Measurements from ENCODE around the gene MAGEA1. TPM values are rescaled to one million over a fixed set of nuclear protein-coding genes. Genes with fewer than 3 reads are reported as not detected.
"Not testable (repeated sequence)": the region's sequence is repeated elsewhere in the genome, so short reads cannot be mapped to it uniquely, and the experiment has no call there.

The MAGEA1 gene
- total RNA-seq, result not detected

- no peak for DNase-seq
- no peak within 1 kb of the TSS for H3K4me3 Mint-ChIP-seq
- POLR2A ChIA-PET, result no interaction called here
- H3K27me3 Mint-ChIP-seq, result peaks cover 8% of the 10 kb centered on the region
- H3K36me3 Mint-ChIP-seq, result no peaks in the 10 kb centered on the region
- H3K27ac Mint-ChIP-seq, result no peak within 1 kb of the TSS
- no peaks in the 10 kb centered on the region for H3K4me1 Mint-ChIP-seq
- no peak for ATAC-seq (ENCODE audit: low read depth)
- H3K9me3 Mint-ChIP-seq, result no peaks in the 10 kb centered on the region
Measured at GRCh38 chrX:153179131-153179530, at the start of gene MAGEA1. Gene MAGEA1 (plus strand): TSS chrX:153179284. CDS start chrX:153182390, 3,106 bp downstream.

GRCh38 chrX:153132924-153133323 is 46.2 kb upstream of the MAGEA1 start:
- H3K36me3 Mint-ChIP-seq; H3K27ac Mint-ChIP-seq; DNase-seq; H3K4me1 Mint-ChIP-seq; H3K27me3 Mint-ChIP-seq; H3K9me3 Mint-ChIP-seq; ATAC-seq (ENCODE audit: low read depth); POLR2A ChIA-PET; H3K4me3 Mint-ChIP-seq: not testable (repeated sequence)

GRCh38 chrX:153139074-153139473 is 40.0 kb upstream of the MAGEA1 start:
- H3K27me3 Mint-ChIP-seq; H3K4me3 Mint-ChIP-seq; H3K4me1 Mint-ChIP-seq; ATAC-seq (ENCODE audit: low read depth); DNase-seq; POLR2A ChIA-PET; H3K36me3 Mint-ChIP-seq; H3K27ac Mint-ChIP-seq; H3K9me3 Mint-ChIP-seq: not testable (repeated sequence)

GRCh38 chrX:153146288-153146687 is 32.8 kb upstream of the MAGEA1 start:
- H3K4me1 Mint-ChIP-seq; ATAC-seq (ENCODE audit: low read depth); H3K27ac Mint-ChIP-seq; H3K9me3 Mint-ChIP-seq; H3K4me3 Mint-ChIP-seq; H3K36me3 Mint-ChIP-seq; H3K27me3 Mint-ChIP-seq; DNase-seq; POLR2A ChIA-PET: not testable (repeated sequence)

GRCh38 chrX:153153516-153153915 is 25.6 kb upstream of the MAGEA1 start:
- DNase-seq (no peak), ATAC-seq (ENCODE audit: low read depth) (no peak)
- Mint-ChIP-seq H3K27me3 (peaks cover 4% of the 10 kb centered on the region), H3K36me3 (no peaks in the 10 kb centered on the region), H3K4me3 (no peak overlapping the region), H3K9me3 (no peaks in the 10 kb centered on the region), H3K4me1 (no peaks in the 10 kb centered on the region), H3K27ac (no peak overlapping the region)
- POLR2A ChIA-PET, result no interaction called here

- H3K4me3 Mint-ChIP-seq, result no peak overlapping the region
- ATAC-seq (ENCODE audit: low read depth) (no peak), DNase-seq (no peak)
- H3K27me3 Mint-ChIP-seq, result peaks cover 4% of the 10 kb centered on the region
- POLR2A ChIA-PET, result no interaction called here
- no peaks in the 10 kb centered on the region for H3K36me3 Mint-ChIP-seq
- H3K4me1 Mint-ChIP-seq, result no peaks in the 10 kb centered on the region
- H3K27ac Mint-ChIP-seq, result no peak overlapping the region
- H3K9me3 Mint-ChIP-seq, result no peaks in the 10 kb centered on the region
Measured at GRCh38 chrX:153157450-153157849, 21.6 kb upstream of the MAGEA1 start.

GRCh38 chrX:153158319-153158718 is 20.8 kb upstream of the MAGEA1 start:
- DNase-seq (no peak), ATAC-seq (ENCODE audit: low read depth) (no peak)
- POLR2A ChIA-PET, result no interaction called here
- Mint-ChIP-seq H3K9me3 (no peaks in the 10 kb centered on the region), H3K36me3 (no peaks in the 10 kb centered on the region), H3K27me3 (peaks cover 4% of the 10 kb centered on the region), H3K27ac (no peak overlapping the region), H3K4me1 (no peaks in the 10 kb centered on the region), H3K4me3 (no peak overlapping the region)

- Mint-ChIP-seq H3K4me3 (no peak overlapping the region), H3K9me3 (no peaks in the 10 kb centered on the region), H3K27ac (no peak overlapping the region), H3K27me3 (peaks cover 5% of the 10 kb centered on the region), H3K36me3 (no peaks in the 10 kb centered on the region), H3K4me1 (no peaks in the 10 kb centered on the region)
- POLR2A ChIA-PET, result no interaction called here
- no peak for ATAC-seq (ENCODE audit: low read depth)
- no peak for DNase-seq
Measured at GRCh38 chrX:153161952-153162351, 17.1 kb upstream of the MAGEA1 start.

- DNase-seq, result no peak
- no peaks in the 10 kb centered on the region for H3K4me1 Mint-ChIP-seq
- H3K27ac Mint-ChIP-seq, result no peak overlapping the region
- ATAC-seq (ENCODE audit: low read depth), result no peak
- no peak overlapping the region for H3K4me3 Mint-ChIP-seq
- no peaks in the 10 kb centered on the region for H3K36me3 Mint-ChIP-seq
- H3K27me3 Mint-ChIP-seq, result peaks cover 5% of the 10 kb centered on the region
- POLR2A ChIA-PET, result no interaction called here
- H3K9me3 Mint-ChIP-seq, result no peaks in the 10 kb centered on the region
Measured at GRCh38 chrX:153164733-153165132, 14.4 kb upstream of the MAGEA1 start.

- not testable (repeated sequence) for H3K36me3 Mint-ChIP-seq
- peaks cover 11% of the 10 kb centered on the region for H3K27me3 Mint-ChIP-seq
Measured at GRCh38 chrX:153168423-153168822, 10.7 kb upstream of the MAGEA1 start.

GRCh38 chrX:153181822-153182221 is 2.7 kb downstream of the MAGEA1 start:
- H3K4me1 Mint-ChIP-seq, result no peaks in the 10 kb centered on the region
- ATAC-seq (ENCODE audit: low read depth) (no peak), DNase-seq (no peak)
- H3K9me3 Mint-ChIP-seq, result no peaks in the 10 kb centered on the region
- no peak overlapping the region for H3K4me3 Mint-ChIP-seq
- no peak overlapping the region for H3K27ac Mint-ChIP-seq
- H3K27me3 Mint-ChIP-seq, result peaks cover 2% of the 10 kb centered on the region
- no peaks in the 10 kb centered on the region for H3K36me3 Mint-ChIP-seq
- POLR2A ChIA-PET, result no interaction called here

More at GRCh38 chrX:153168423-153168822, 10.7 kb upstream of the MAGEA1 start:
- ATAC-seq (ENCODE audit: low read depth); H3K4me1 Mint-ChIP-seq; H3K9me3 Mint-ChIP-seq; POLR2A ChIA-PET; DNase-seq; H3K27ac Mint-ChIP-seq; H3K4me3 Mint-ChIP-seq: not testable (repeated sequence)

GRCh38 chrX:153184787-153185186 is 5.7 kb downstream of the MAGEA1 start:
- ATAC-seq (ENCODE audit: low read depth) (no peak), DNase-seq (no peak)
- Mint-ChIP-seq H3K4me1 (no peaks in the 10 kb centered on the region), H3K9me3 (no peaks in the 10 kb centered on the region), H3K4me3 (no peak overlapping the region), H3K27ac (no peak overlapping the region), H3K27me3 (peaks cover 6% of the 10 kb centered on the region), H3K36me3 (no peaks in the 10 kb centered on the region)
- POLR2A ChIA-PET, result no interaction called here

- ATAC-seq (ENCODE audit: low read depth) (no peak), DNase-seq (no peak)
- Mint-ChIP-seq H3K27me3 (peaks cover 12% of the 10 kb centered on the region), H3K4me1 (no peaks in the 10 kb centered on the region), H3K27ac (no peak overlapping the region), H3K4me3 (no peak overlapping the region), H3K36me3 (no peaks in the 10 kb centered on the region), H3K9me3 (no peaks in the 10 kb centered on the region)
- POLR2A ChIA-PET, result no interaction called here
Measured at GRCh38 chrX:153190381-153190780, 11.3 kb downstream of the MAGEA1 start.

- H3K4me1 Mint-ChIP-seq, result no peaks in the 10 kb centered on the region
- no peak overlapping the region for H3K27ac Mint-ChIP-seq
- DNase-seq (no peak), ATAC-seq (ENCODE audit: low read depth) (no peak)
- H3K36me3 Mint-ChIP-seq, result no peaks in the 10 kb centered on the region
- POLR2A ChIA-PET, result no interaction called here
- H3K4me3 Mint-ChIP-seq, result no peak overlapping the region
- no peaks in the 10 kb centered on the region for H3K9me3 Mint-ChIP-seq
- H3K27me3 Mint-ChIP-seq, result peaks cover 22% of the 10 kb centered on the region
Measured at GRCh38 chrX:153200462-153200861, 21.4 kb downstream of the MAGEA1 start.

- H3K36me3 Mint-ChIP-seq, result peaks cover 5% of the 10 kb centered on the region
- no peaks in the 10 kb centered on the region for H3K4me1 Mint-ChIP-seq
- POLR2A ChIA-PET, result no interaction called here
- peaks cover 37% of the 10 kb centered on the region for H3K27me3 Mint-ChIP-seq
- no peak for ATAC-seq (ENCODE audit: low read depth)
- no peak for DNase-seq
- peaks cover 4% of the 10 kb centered on the region for H3K9me3 Mint-ChIP-seq
- H3K4me3 Mint-ChIP-seq, result no peak overlapping the region
- H3K27ac Mint-ChIP-seq, result no peak overlapping the region
Measured at GRCh38 chrX:153206425-153207046, 27.5 kb downstream of the MAGEA1 start.

Data from activated naive CD8-positive, alpha-beta T cell treated with anti-CD3 and anti-CD28 coated beads, Interleukin-2, amount 10 ng/mL, durations not matched to agents 7 days and 5 days (primary cell).